Immature natural killer cell (primary cell): ENCODE data around the gene CBX7. TPM values are rescaled to one million over a fixed set of nuclear protein-coding genes. Genes with fewer than 3 reads are reported as not detected.
"Not testable (repeated sequence)": the region's sequence is repeated elsewhere in the genome, so short reads cannot be mapped to it uniquely, and the experiment has no call there.

Experiments
- DNase-seq, 3 donors: peaks; one replicate each; pipeline ENCODE4 v3.0.0; 2022; ENCODE audit warnings: mixed read lengths in 1 of 3
- H3K27ac Mint-ChIP-seq, 6 donors: one replicate each; pipeline ENCODE4 v1.8.0; 2020; ENCODE audit warnings: mixed read lengths in 6 of 6, mild to moderate bottlenecking in 5 of 6, inconsistent platforms in 4 of 6, moderate library complexity in 3 of 6
- H3K27me3 Mint-ChIP-seq, 3 donors: one replicate each; pipeline ENCODE4 v1.8.0; 2020 to 2021; ENCODE audit warnings: low read depth in 3 of 3, mild to moderate bottlenecking in 3 of 3, mixed read lengths in 3 of 3, moderate library complexity in 3 of 3, inconsistent platforms in 1 of 3
- H3K36me3 Mint-ChIP-seq, 3 donors: one replicate each; pipeline ENCODE4 v1.8.0; 2020; ENCODE audit warnings: mixed read lengths in 3 of 3, inconsistent platforms in 2 of 3, mild to moderate bottlenecking in 2 of 3
- H3K4me1 Mint-ChIP-seq, 2 donors: one replicate each; pipeline ENCODE4 v1.8.0; 2020; ENCODE audit warnings: inconsistent platforms in 2 of 2, mild to moderate bottlenecking in 2 of 2, mixed read lengths in 2 of 2, moderate library complexity in 1 of 2
- H3K4me3 Mint-ChIP-seq, 5 donors: one replicate each; pipeline ENCODE4 v1.8.0; 2020; ENCODE audit warnings: mild to moderate bottlenecking in 5 of 5, mixed read lengths in 5 of 5, inconsistent platforms in 3 of 5, moderate library complexity in 3 of 5
- H3K9me3 Mint-ChIP-seq, 6 donors: one replicate each; pipeline ENCODE4 v1.8.0; 2020; ENCODE audit warnings: mild to moderate bottlenecking in 6 of 6, mixed read lengths in 6 of 6, inconsistent platforms in 4 of 6, moderate library complexity in 3 of 6
- polyA plus RNA-seq, 3 donors: library from polyadenylated mRNA; unstranded; fragments of 300-500 nt; fragmentation: Illumina TruSeq; gene quantifications; one replicate each; pipeline ENCODE4 v1.2.3, GENCODE V29; 2021

The CBX7 gene
- polyA plus RNA-seq, 3 donors from 2014 or later = 4.5 to 9.6 (median 9.1) TPM

DNA sequence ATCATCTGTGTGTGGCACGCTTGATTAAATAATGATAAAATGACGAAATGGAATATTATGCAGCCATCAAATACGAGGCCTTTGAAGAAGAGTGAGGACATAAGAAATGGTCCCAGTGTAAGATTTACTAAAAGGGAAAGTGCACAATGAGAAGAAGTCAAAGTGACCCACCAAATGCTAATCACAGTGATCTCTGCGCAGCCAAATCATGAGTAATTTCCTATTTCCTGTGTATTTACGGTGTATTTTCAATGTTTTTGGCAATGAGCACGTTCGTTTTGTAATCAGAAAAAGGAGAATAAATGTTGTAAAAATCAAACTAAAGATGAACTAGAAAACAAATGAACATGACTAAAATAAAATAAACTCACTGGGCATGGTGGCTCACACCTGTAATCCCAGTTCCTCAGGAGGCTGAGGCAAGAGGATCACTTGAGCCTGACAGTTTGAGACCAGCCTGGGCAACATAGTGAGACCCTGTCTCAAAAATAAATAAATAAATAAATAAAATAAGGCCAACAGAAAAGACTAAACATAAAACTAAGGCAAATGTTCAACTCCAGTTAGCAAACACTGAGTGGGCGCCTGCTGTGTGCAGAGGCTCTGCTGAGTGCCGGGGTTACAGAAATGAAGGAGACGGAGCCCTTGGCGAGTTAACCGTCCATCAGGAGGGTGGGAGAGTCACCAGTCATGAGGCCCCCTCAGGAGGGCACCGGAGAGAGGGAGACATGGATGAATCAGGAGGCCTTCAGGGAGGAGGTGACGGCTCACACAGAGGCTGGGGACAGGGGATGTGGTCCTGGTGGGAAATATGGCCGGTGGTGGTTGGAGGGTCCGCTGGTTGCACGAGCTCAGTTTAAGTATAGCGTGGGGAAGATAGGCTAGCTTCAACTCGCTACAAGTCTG, 26.0 kb upstream of the CBX7 start:
- peaks cover 0 to 3% (median 0%) of the 10 kb centered on the region in 6 donors for H3K9me3 Mint-ChIP-seq
- peak overlapping the region; percentile 40 to 89 (median 66) for H3K27ac Mint-ChIP-seq
- H3K36me3 Mint-ChIP-seq = peaks cover 0 to 3% (median 0%) of the 10 kb centered on the region in 3 donors
- peak overlapping the region; percentile 25 to 67 (median 39) for H3K4me3 Mint-ChIP-seq
- peaks cover 10 to 19% (median 12%) of the 10 kb centered on the region in 3 donors for H3K27me3 Mint-ChIP-seq
- no peak for DNase-seq
- H3K4me1 Mint-ChIP-seq = peaks cover 55 to 57% of the 10 kb centered on the region in 2 donors

DNA sequence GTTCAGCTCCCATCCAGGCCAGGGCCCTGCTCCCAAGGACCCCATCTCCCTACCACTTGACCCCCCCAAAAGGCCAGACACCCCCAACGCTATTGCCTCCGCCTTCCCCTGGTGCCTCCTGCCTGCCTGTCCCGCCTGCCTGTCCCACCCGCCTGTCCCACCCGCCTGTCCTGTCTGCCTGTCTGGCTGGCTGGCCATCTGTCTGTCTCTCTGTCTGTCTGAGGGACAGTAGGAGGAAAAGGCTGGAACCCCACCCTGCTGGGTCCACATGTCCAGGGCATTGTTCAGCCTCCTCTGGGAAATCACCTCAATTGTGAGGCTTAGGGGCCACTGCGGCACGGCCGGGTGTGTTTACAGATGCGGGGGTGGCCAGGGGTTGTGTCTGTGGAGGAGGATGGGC, 25.3 kb upstream of the CBX7 start:
- peaks cover 61 to 64% of the 10 kb centered on the region in 2 donors for H3K4me1 Mint-ChIP-seq
- peak overlapping the region; percentile 48 to 79 (median 71) for H3K27ac Mint-ChIP-seq
- no peak for DNase-seq
- H3K4me3 Mint-ChIP-seq = peak overlapping the region; percentile 25 to 67 (median 44)
- H3K36me3 Mint-ChIP-seq = peaks cover 0 to 3% (median 0%) of the 10 kb centered on the region in 3 donors
- H3K27me3 Mint-ChIP-seq = peaks cover 10 to 19% (median 12%) of the 10 kb centered on the region in 3 donors
- peaks cover 0 to 3% (median 0%) of the 10 kb centered on the region in 6 donors for H3K9me3 Mint-ChIP-seq

DNA sequence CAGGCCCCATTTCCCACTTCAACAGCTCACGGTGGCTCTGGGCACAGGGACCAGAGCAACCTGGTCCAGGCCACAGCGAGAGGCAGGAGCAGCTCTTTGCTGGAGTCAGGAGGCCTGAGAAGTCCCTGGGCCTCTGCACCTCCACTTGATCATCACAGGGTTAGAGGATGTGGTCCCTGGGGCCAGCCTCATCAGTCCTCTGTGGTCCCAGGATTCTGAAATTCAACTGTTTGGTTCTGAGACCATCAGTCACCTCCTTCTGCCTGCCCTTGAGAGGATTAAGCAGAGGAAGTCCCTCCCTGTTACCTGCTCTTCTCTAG, 24.9 kb upstream of the CBX7 start:
- H3K4me1 Mint-ChIP-seq = peaks cover 61 to 63% of the 10 kb centered on the region in 2 donors
- peaks cover 10 to 16% (median 12%) of the 10 kb centered on the region in 3 donors for H3K27me3 Mint-ChIP-seq
- H3K27ac Mint-ChIP-seq = peak overlapping the region in 5 of 6 donors; percentile 38 to 79 (median 75)
- H3K9me3 Mint-ChIP-seq = peaks cover 0 to 3% (median 0%) of the 10 kb centered on the region in 6 donors
- peak in 1 of 3 donors; percentile 19 for DNase-seq
- H3K4me3 Mint-ChIP-seq = peak overlapping the region in 4 of 5 donors; percentile 36 to 66 (median 45)
- peaks cover 0 to under 1% (median 0%) of the 10 kb centered on the region in 3 donors for H3K36me3 Mint-ChIP-seq

DNA sequence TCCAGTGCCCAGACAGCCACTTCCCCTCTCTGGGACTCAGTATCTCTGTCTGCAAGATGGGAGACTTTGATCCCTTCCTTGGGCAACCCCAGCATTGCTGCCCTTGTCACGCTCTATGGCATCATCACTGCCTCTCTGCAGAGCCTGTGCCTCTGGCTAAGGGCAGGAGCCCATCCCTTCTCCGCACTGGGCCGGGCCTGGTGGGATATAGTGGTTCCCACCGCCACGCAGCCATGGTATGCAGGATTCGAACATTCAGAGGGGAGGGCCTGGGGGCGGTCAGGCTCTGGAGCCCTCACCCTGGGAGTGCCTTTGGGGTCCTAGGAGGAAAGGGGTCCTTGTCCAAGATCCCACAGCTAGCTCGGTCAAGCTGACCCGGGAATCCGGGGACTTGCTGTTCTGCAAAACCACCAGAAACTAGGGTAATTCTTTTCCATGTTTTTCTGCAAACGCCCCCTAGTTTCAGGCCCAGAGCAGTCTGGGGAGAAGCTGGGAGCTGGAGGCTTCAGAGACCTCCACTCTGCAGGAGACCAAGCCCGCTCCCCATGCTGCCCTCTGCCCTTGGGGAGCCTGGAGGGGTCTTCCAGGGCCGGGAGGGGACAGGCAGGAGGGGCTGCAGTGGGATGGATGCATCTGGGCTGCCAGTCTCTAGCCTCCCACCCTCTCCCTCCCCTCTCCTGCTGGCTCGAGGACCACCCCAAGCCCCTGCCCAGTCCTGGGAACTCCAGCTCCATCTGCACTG, 24.4 kb upstream of the CBX7 start:
- Mint-ChIP-seq H3K27ac (peak overlapping the region in 5 of 6 donors; percentile 75 to 98 (median 77)), H3K4me1 (peaks cover 63 to 66% of the 10 kb centered on the region in 2 donors)
- no peak for DNase-seq

DNA sequence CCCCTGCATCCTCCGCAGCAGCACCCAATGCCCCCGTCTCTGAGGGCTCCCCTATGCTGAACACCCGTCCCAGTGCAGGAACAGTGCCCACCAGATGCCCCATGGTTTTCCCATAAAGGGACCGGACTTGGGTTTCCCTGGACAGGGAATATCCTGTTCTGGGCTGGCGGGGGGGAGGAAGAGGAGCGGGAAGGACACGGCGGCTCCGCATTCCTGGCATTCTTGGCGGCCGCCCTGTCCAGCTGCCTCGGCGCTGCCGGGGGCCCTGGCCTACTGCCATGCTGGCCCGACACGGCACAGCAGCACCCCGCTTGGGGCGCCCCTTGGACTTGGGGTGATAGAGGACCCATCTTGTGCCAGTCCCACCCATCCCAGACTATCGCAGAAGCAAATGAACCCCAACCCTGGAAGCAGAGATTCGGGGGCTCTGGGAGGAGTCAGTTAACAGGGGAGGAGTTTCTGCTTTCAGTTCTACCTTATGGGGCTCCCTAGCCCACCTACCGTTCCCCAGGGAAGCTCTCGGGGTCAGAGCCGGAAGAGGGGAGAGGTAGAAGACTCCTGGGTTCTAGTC, 23.7 kb upstream of the CBX7 start:
- DNase-seq = no peak
- peak overlapping the region in 2 of 5 donors; percentile 8 to 60 for H3K4me3 Mint-ChIP-seq
- peaks cover 69 to 71% of the 10 kb centered on the region in 2 donors for H3K4me1 Mint-ChIP-seq
- peaks cover 0 to 3% (median 0%) of the 10 kb centered on the region in 6 donors for H3K9me3 Mint-ChIP-seq
- peak overlapping the region in 5 of 6 donors; percentile 16 to 98 (median 97) for H3K27ac Mint-ChIP-seq
- H3K36me3 Mint-ChIP-seq = no peaks in the 10 kb centered on the region
- peaks cover 10 to 14% (median 14%) of the 10 kb centered on the region in 3 donors for H3K27me3 Mint-ChIP-seq

More for the DNA sequence above, 24.4 kb upstream of the CBX7 start:
- Mint-ChIP-seq H3K9me3 (peaks cover 0 to 3% (median 0%) of the 10 kb centered on the region in 6 donors), H3K27me3 (peaks cover 10 to 17% (median 14%) of the 10 kb centered on the region in 3 donors), H3K4me3 (no peak overlapping the region), H3K36me3 (no peaks in the 10 kb centered on the region)

DNA sequence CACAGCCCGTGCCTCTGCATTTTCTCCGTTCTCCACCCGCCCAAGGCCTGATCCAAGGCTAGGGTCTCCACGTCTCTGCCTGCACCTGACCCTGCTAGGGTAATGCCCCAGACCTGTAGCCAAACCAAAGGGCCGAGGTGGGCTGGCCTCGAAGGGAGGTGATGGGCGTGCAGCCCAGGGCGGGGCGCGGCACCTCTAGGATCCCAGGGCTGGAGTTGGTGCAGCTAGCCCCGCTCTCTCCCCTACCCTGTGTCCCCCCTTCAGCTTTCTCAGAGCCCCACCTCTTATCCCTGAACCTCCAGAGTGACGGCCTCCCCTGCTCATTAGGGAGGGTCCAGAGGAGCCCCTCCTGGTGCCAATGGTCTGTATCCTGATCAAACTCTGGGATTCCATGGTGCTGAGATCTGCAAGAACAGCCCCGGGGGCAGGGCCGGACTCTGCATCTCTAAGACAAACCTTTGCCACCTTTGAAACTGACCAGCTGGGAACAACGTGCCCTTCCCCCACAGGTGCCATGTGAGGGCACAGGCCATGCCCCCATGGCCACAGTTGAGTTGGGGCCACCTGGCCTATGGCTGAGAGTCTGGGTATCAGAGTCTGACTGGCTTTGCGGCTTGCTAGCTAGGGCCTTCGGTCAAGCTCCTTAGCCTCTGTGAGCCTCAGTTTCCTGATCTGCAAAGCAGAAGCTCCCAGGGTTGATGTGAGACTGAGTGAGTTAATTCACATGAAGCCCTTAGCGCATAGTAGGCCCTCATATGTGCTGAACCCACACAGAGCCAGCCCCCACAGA, 23.1 kb upstream of the CBX7 start:
- peaks cover 76 to 77% of the 10 kb centered on the region in 2 donors for H3K4me1 Mint-ChIP-seq
- peaks cover 0 to 3% (median 0%) of the 10 kb centered on the region in 6 donors for H3K9me3 Mint-ChIP-seq
- H3K4me3 Mint-ChIP-seq = peak overlapping the region; percentile 13 to 80 (median 35)
- H3K36me3 Mint-ChIP-seq = no peaks in the 10 kb centered on the region
- peaks cover 10 to 18% (median 14%) of the 10 kb centered on the region in 3 donors for H3K27me3 Mint-ChIP-seq
- DNase-seq = no peak
- peak overlapping the region; percentile 97 to 99 (median 98) for H3K27ac Mint-ChIP-seq

DNA sequence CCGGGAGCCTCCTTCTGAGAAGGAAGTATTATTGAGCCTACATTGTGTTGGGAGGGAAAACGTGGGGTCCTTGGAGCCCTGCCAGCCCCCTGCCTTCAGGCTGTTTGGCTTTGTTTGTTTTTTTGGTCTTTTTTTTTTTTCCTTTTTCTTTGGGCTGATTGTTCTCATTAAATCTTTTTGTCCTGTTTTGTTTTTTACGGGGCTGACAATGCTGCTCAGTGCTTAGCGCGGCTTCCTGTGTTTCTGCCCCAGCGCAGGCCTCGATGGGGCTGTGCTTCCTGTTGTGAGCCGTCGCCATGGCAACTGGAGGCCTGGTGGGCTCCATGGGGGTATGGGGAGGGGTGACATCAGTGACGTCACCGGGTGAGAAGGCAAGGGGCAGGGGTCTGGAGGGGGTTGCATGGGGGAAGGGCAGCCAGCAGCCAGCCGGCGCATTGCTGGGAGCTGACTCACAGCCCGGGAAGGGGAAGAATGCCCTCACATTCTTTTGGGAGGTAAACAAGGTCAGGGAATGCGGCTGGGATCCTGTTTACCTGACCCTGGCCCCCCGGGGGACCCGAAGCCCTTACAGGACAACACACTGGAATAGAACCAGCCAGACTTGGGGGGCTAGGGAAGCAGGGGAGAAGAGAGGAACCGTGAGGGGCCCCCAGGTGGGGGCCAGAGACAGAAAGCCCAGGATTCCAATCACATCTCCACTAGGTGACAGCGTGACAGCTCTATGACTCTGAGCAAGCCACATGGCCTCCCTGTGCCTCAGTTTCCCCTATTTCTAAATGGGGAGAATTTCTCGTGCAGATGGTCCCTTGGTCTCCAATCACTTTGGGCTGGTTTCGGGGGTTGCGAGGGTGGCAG, 22.2 kb upstream of the CBX7 start:
- H3K27ac Mint-ChIP-seq = peak overlapping the region; percentile 97 to 99 (median 98)

DNA sequence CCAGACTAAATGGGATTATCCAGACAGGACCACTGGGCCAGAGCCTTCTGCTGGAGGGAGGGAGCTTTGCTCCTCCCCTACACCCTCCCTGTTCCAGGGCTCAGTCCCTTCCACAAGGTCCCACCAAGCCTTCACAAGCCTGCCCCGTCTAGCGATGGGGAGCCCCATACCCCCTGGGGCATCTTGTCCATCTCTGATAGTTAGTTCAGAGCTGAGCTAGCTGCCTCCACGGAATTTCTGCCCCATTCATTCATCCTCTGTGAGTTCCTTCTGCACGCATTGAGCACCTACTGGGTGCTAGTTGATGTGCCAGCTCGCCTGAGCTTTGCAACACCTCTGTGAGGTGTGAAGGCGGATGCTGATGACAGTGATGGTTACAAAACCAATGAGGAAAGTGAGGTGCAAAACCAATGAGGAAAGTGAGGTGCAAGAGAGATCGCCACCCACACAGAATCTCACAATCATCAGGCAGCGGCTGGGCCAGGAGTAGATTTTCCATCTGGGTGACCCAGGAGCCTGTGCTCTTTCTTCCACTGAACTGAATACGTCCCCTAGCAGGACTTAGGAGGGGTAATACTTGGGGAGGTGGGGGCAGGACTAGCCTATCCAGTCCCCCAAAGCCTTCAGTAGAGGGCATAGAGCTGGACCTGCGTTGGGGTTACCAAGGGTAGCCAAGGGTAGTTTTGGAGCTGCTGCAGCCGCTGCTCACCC, 21.5 kb upstream of the CBX7 start:
- Mint-ChIP-seq H3K36me3 (no peaks in the 10 kb centered on the region), H3K4me3 (peak overlapping the region; percentile 75 to 87 (median 81)), H3K9me3 (peaks cover 0 to 2% (median 0%) of the 10 kb centered on the region in 6 donors), H3K4me1 (peaks cover 70 to 73% of the 10 kb centered on the region in 2 donors), H3K27me3 (peaks cover 12 to 20% (median 19%) of the 10 kb centered on the region in 3 donors), H3K27ac (peak overlapping the region; percentile 97 to 99 (median 98))
- DNase-seq = peak; percentile 87 to 91 (median 90)

More for the DNA sequence above, 22.2 kb upstream of the CBX7 start:
- peak overlapping the region; percentile 75 to 87 (median 81) for H3K4me3 Mint-ChIP-seq
- peaks cover 77% of the 10 kb centered on the region in 2 donors for H3K4me1 Mint-ChIP-seq
- DNase-seq = peak; percentile 82 to 88 (median 87)
- peaks cover 0 to 3% (median 0%) of the 10 kb centered on the region in 6 donors for H3K9me3 Mint-ChIP-seq
- H3K27me3 Mint-ChIP-seq = peaks cover 12 to 20% (median 17%) of the 10 kb centered on the region in 3 donors
- no peaks in the 10 kb centered on the region for H3K36me3 Mint-ChIP-seq

DNA sequence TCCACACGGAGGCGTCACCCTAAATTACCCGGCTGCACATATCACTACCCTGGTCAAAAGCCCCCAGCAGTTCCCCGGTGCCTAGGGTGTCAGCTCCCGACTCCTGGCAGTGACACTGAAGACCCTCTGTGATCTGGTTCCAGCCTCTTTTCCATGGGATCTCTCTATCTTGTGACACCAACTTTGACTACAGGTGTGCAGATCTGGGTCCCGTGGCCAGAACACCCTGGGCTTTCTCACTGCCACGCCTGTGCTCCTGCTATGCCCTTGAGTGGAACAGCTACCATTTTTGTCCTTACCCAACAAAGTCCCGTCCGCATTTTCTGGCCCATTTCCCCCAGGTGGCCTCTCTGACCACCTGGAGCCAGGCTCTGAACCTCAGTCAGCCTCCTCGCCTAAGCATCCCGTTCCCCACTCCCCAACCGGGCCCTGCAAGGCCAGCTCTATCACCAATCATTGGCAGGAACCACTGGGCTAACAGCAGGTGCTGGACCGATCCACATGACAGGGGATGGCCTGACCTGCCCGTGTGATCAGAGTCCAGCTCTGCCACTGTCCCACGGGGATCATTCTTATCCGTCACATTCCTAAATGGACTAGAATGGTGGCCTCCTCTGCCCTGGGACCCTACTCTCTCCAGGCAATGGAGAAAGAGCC, 20.7 kb upstream of the CBX7 start:
- Mint-ChIP-seq H3K4me1 (peaks cover 62 to 67% of the 10 kb centered on the region in 2 donors), H3K27ac (peak overlapping the region; percentile 97 to 99 (median 98)), H3K4me3 (peak overlapping the region; percentile 75 to 87 (median 81)), H3K36me3 (no peaks in the 10 kb centered on the region), H3K9me3 (peaks cover 0 to 1% (median 0%) of the 10 kb centered on the region in 6 donors), H3K27me3 (peaks cover 12 to 20% (median 19%) of the 10 kb centered on the region in 3 donors)
- no peak for DNase-seq

DNA sequence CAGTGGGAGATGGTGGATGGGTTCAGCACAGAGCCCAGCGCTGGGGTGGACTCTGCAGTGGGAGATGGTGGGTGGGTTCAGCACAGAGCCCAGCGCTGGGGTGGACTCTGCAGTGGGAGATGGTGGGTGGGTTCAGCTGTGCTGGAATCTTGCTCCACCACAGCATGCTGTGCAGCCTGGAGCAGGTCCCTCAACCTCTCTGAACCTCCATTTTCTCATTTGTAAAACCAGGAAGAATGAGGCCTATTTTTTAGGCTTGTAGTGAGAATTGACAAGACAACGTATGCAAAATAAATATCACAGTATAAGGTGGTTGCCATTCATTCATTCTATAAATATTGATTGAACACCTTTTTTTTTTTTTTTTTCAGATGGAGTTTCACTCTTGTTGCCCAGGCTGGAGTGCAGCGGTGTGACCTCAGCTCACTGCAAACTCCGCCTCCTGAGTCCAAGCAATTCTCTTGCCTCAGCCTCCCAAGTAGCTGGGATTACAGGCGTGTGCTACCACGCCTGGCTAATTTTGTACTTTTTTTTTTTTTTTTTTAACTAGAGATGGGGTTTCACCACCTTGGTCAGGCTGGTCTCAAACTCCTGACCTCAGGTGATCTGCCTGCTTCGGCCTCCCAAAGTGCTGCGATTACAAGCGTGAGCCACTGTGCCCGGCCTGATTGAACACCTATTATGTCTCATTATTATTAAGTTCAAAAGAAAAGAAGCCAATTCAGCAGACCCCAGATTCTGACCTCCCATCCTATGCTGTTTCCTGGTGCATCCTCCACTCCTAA, 20.0 kb upstream of the CBX7 start:
- H3K9me3 Mint-ChIP-seq, H3K36me3 Mint-ChIP-seq: not testable (repeated sequence)
- peaks cover 12 to 20% (median 19%) of the 10 kb centered on the region in 3 donors for H3K27me3 Mint-ChIP-seq
- peaks cover 55 to 60% of the 10 kb centered on the region in 2 donors for H3K4me1 Mint-ChIP-seq
- H3K4me3 Mint-ChIP-seq = peak overlapping the region; percentile 75 to 87 (median 81)
- DNase-seq = peak in 2 of 3 donors; percentile 22 to 36
- peak overlapping the region; percentile 97 to 99 (median 98) for H3K27ac Mint-ChIP-seq
